ENCODE results near the gene UPK1A. TPM values are rescaled to one million over a fixed set of nuclear protein-coding genes. Genes with fewer than 3 reads are reported as not detected.

The UPK1A gene
- total and polyA plus RNA-seq, 2 of the 8 experiments (the other 6 are each of a cell fraction or from before 2014, with no cell fraction given), result 0.56 to 9.9 TPM

DNA sequence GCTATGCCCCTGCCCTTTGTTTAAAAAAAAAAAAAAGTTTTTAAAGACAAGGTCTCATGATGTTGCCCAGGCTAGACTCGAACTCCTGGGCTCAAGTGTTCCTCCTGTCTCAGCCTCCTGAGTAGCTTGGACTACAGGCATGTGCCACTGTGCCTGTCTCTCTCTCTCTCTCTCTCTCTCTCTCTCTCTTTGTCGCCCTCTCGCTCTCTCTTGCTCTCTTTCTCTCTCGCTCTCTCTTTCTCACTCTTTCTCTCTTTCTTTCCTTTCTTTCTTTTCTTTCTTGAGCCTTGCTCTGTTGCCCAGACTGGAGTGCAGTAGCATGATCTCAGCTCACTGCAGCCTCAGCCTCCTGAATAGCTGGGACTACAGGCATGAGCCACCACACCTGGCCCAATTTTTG lies 10.7 kb upstream of the UPK1A start:
- no peak overlapping the region for H3K14ac ChIP-seq (ENCODE audit: insufficient read length)
- H4K5ac ChIP-seq (ENCODE audit: insufficient read length, low read depth, low read length), result no peak overlapping the region
- no peak overlapping the region for H2BK12ac ChIP-seq (ENCODE audit: low read depth, low read length)
- no peak for TF ChIP-seq FOSL1 (IDR thresholded peaks at IDR 0.05; ENCODE audit: insufficient read depth, low read depth, low read length)

More for the DNA sequence above, 10.7 kb upstream of the UPK1A start:
- FAIRE-seq (no peak), DNase-seq (ENCODE audit: low read depth in 1 of 2, low spot score in 2 of 2) (no peak)
- 65% methylated on average over 4 of the region's 4 CpGs; no CpG with 5 or more reads in 1 of the 2 experiments for WGBS, 2 experiments (ENCODE audit: extremely low coverage in 1 of 2, insufficient coverage in 1 of 2, insufficient read length in 1 of 2, insufficient replicate concordance in 2 of 2, low coverage in 1 of 2, low lambda C conversion rate in 2 of 2, missing lambda C conversion rate in 1 of 2)
- H3K4ac ChIP-seq (replicated peaks; ENCODE audit: insufficient read length, low read depth, low read length), result no peak overlapping the region
- H3K79me2 ChIP-seq (ENCODE audit: control insufficient read depth in 1 of 2, insufficient read depth in 2 of 2, low read length in 2 of 2), result 0 out of 4 replicates have a peak, but pooled peaks cover 0 to 2% of the 10 kb centered on the region in 2 experiments
- no peaks in the 10 kb centered on the region for H3K23me2 ChIP-seq (ENCODE audit: low read depth, low read length)
- ChIA-PET CTCF (ENCODE audit: partially characterized antibody) (interaction anchor here (0.8 to 3.3 kb wide), 7 partner anchors 14 to 303 kb away, joined by 3 to 15 read pairs (median 3); no protein-coding TSS in a partner anchor), POLR2A (ENCODE audit: partially characterized antibody) (interaction anchor here (0.6 kb wide), 2 partner anchors 16 to 70 kb away, joined by 3 read pairs; no protein-coding TSS in a partner anchor)
- H3K9me3 ChIP-seq (ENCODE audit: insufficient read depth in 2 of 2, low read depth in 1 of 2, low read length in 1 of 2), result peaks cover 0 to 2% of the 10 kb centered on the region in 2 experiments; a peak in 1 of 4 replicates
- no peak overlapping the region for H2BK15ac ChIP-seq (ENCODE audit: low read length)
- no peaks in the 10 kb centered on the region for H3K4me1 ChIP-seq (replicated peaks in 1 of 4; ENCODE audit: control insufficient read depth in 3 of 4, insufficient read depth in 4 of 4, low read length in 3 of 4)
- H2AFZ ChIP-seq (ENCODE audit: low read length), result no peak overlapping the region
- peaks cover 9 to 54% (median 37%) of the 10 kb centered on the region in 4 experiments for H3K36me3 ChIP-seq (ENCODE audit: control insufficient read depth in 2 of 4, insufficient read depth in 4 of 4, low read length in 3 of 4)
- H3K9ac ChIP-seq (replicated peaks in 1 of 4; ENCODE audit: extremely low read depth in 1 of 4, low read depth in 3 of 4, low read length in 3 of 4), result no peak overlapping the region
- no peak overlapping the region for H3K56ac ChIP-seq (replicated peaks; ENCODE audit: insufficient read length, low read depth, low read length)
- no peak overlapping the region for H4K91ac ChIP-seq (replicated peaks; ENCODE audit: insufficient read length, low read length)
- no peak overlapping the region for H3K4me2 ChIP-seq (ENCODE audit: insufficient read depth in 1 of 2, low read depth in 2 of 2, low read length in 2 of 2)
- peaks cover 2% of the 10 kb centered on the region; the same call in 1 of the 2 replicates for H3K79me1 ChIP-seq (ENCODE audit: low read depth, low read length)
- H4K8ac ChIP-seq (ENCODE audit: extremely low read depth, insufficient read depth, low read length), result no peak overlapping the region
- no peak overlapping the region for H3K18ac ChIP-seq (ENCODE audit: extremely low read depth, low read length)
- H2AK5ac ChIP-seq (ENCODE audit: low read depth, low read length), result no peak overlapping the region
- H4K20me1 ChIP-seq (replicated peaks in 1 of 2; ENCODE audit: control insufficient read depth in 1 of 2, insufficient read depth in 2 of 2, low read length in 2 of 2), result peaks cover 0 to 16% of the 10 kb centered on the region in 2 experiments
- H2BK120ac ChIP-seq (replicated peaks; ENCODE audit: low read depth, low read length), result no peak overlapping the region
- no peak overlapping the region for H3K23ac ChIP-seq (ENCODE audit: insufficient read length)
- no peak overlapping the region for H3K27ac ChIP-seq (ENCODE audit: low read depth, low read length)
- no peak overlapping the region for H2BK20ac ChIP-seq (ENCODE audit: low read length)
- H3K27me3 ChIP-seq (replicated peaks in 1 of 4; ENCODE audit: control insufficient read depth in 3 of 4, extremely low read depth in 1 of 4, insufficient read depth in 3 of 4, low read length in 3 of 4), result no peaks in the 10 kb centered on the region
- H3K4me3 ChIP-seq (ENCODE audit: extremely low read depth in 1 of 4, insufficient read depth in 2 of 4, low read depth in 3 of 4, low read length in 4 of 4), result no peak overlapping the region
- no peak overlapping the region for H2BK5ac ChIP-seq (ENCODE audit: low read depth, low read length)

Data from H1 (cell line).